GM21423 (cell line): Measurements from ENCODE around the gene CALML4.

ENCODE experiments used
- ATAC-seq: cut with Tn5 transposase; IDR thresholded peaks from one replicate; pipeline ENCODE4 v1.9.1; 2021; ENCODE audit warnings: mild to moderate bottlenecking, moderate library complexity; ENCODE audit not compliant: unreplicated experiment

CALML4 gene

DNA sequence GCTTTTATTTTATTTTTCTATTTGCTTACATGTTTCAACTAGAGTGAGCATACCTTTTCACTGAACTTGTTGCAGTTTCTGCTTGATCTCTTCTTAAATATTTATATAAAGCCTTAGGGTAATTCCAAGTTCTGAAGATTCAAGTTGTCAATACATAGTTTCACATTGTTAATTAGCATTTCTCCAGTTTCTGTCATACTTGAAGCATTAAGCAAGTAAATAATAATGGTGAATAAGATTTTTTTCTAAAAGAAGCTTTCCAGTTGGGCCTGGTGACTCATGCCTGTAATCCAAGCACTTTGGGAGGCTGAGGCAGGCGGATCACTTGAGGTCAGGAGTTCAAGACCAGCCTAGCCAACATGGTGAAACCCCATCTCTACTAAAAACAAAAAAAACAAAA lies 53.9 kb downstream of the CALML4 start:
- no peak for ATAC-seq

DNA sequence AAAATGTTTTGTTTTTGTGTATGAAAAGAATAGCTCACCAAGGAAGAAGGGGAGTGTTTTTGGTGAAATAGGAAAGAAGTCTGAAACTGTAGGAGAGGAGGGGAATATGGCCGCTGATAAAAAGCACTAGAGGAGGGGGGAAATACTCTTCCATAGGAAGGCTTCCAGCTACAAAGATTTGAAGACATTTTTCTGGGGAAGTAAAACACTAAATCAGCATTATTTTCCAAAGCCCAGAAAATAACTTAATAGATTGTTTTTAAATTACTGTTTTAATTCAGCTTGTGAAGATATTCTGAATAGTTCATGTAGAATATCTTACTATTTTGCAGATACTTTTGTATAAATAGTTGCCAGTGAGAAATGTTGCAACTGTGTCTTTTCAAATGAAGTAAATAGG lies 54.9 kb downstream of the CALML4 start:
- no peak for ATAC-seq

- ATAC-seq, result no peak
These were observed 56.1 kb downstream of the CALML4 start for GRCh38 chr15:68149059-68149458.

DNA sequence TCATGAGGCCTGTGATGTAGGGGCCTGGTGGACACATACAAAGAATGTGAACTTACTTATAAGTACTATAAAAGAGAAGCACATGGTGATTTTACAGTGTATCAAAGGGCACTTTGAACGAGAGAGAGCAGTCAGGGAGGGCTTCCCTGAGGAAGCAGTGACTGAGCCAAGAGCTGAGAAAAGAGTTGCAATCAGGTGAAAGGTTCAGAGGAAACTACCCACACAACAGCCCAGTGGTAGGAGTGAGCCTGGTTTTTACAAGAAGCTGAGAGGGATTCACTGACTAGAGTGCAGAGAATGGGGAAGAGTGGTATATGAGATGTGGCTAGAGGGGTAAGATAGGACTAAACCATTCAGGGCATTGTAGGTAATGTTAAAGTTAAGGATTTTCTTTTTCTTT lies 57.1 kb downstream of the CALML4 start:
- ATAC-seq, result no peak

DNA sequence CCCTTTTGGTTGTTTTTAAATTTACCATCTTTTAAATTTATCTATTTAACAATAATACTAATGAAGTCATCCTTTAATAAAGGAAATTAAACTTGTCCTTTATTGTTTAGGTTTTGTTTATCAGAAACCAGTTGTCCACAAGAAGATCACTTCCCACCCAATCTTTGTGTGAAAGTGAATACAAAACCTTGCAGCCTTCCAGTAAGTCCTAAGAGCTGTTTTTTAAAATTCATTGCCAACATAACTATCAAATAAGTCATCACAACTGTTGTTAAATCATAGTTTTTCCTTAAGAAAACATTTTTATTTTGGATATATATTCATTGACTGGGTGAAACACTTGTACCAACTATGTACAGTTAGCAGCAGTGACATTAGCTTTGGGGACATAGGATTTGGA lies 59.4 kb downstream of the CALML4 start:
- no peak for ATAC-seq

DNA sequence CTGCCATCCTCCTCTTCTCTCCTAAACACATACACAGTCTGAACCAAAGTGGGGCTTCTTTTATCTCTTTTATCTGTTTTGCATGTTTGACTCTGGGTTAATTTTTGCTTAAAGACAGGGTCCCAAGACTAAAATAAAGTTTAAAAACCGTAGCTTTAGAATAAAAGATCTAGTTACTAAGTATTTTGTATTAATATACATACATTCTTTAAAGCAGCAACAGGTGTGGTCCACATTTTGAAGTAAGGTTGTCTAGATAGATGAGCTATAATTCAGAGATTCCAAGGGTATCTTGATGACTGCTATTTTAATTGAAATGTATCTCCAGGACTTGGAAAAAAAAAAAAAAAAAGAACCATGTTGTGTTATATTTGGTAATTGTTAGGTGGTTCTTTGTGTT lies 61.3 kb downstream of the CALML4 start:
- ATAC-seq, result no peak

- ATAC-seq, result no peak
These were observed 62.0 kb downstream of the CALML4 start for GRCh38 chr15:68143129-68143528.
